NCI-H146 treated with DMSO at 0.1 percent for 48 hours (cell line): ENCODE results near the gene BDKRB2.

Source experiments
- DNase-seq: peaks from one replicate; lab custom pipeline; 2025; ENCODE audit not compliant: unreplicated experiment; lab: John Stamatoyannopoulos, UW

Gene BDKRB2

DNA sequence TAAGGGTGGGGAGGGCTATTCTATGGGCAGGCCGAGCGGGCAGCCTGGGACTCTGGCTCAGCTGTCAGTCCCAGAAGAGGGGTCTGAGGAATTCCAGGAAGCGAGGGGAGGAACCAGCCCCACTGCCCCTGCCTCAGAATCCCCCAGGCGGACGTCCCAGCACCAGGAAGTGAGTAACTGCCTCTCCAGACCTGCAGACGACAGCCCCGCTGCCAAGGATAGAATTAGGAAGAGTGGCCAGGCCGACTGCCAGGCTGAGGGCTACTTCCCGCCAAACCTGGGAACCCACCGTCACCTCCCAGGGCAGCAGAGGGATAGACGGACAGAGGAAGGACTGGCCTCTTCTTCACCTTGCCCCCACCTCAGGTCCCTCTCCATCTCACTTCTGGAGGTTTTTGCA, 6.7 kb upstream of the BDKRB2 start:
- no peak for DNase-seq

DNA sequence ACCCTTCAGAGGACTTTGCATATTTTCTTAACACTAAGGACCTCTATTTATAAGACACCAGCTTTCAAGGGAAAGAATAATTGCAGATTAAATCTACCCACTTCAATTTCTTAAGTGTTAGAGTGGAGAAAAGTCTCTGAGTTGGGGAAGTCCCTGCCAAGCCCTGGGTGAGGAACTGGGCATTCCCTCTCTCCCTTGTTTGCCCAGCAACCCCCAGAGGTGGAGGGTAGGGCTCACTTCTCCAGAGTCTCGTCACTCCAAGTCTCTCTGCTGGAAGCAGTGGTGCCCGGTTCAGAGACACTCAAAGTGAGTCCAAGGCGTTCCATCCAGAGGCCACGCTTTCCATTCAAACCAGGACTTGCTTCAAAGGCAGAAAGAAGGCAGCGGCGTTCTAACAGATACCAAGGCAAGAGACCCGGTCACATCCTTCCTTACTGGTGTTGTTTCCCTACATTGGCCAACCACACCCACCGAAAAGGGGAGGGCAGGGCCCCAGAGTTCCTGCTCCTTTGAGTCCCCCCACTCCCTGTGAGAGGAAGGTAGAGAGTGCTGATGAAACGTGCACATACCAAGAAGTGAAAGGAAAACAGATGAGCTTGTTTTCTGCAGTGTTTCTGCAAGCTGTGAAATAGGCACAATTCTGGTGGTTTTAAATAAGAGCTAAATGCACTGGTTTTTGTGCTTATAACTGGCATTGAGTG, 6.1 kb upstream of the BDKRB2 start:
- no peak for DNase-seq

DNA sequence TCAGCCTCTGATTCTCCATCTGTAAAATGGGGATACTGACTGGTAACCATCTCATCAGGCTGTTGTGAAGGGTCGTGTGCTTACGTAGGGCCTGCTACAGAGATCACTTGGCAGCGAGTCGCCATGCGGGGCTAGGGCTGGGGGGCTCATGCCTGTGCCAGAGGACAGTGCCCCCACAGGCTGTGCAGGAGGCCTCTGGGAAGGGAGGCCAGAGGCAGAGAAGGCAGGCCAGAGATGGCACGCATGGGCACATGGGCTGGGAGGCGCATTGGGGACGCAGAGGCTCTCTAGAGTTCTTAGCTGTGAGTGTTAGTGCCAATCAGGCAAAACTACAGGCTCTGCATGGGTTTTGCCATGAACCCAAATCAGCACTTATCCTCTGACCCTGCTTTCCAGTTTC, 3.5 kb upstream of the BDKRB2 start:
- no peak for DNase-seq

DNA sequence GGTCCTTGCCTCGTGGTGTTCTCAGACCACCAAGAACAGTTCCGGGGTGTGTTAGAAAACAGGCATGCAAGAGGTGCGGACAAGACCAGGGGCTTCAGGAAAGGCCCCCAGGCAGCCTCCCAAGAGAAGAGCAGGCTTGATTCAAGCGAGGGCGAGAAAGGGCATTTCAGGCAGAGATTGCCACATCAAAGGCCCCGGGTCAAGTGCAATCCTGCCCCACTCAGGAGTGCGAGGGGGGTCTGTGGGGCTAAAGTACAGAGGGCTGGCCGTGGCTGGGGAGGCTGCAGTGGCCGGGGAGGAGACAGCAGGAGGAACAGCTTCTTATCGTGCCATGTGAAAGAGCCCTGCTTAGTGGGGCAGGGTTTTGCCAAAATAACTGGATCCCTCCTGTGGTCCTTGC, 2.7 kb upstream of the BDKRB2 start:
- DNase-seq: no peak

DNA sequence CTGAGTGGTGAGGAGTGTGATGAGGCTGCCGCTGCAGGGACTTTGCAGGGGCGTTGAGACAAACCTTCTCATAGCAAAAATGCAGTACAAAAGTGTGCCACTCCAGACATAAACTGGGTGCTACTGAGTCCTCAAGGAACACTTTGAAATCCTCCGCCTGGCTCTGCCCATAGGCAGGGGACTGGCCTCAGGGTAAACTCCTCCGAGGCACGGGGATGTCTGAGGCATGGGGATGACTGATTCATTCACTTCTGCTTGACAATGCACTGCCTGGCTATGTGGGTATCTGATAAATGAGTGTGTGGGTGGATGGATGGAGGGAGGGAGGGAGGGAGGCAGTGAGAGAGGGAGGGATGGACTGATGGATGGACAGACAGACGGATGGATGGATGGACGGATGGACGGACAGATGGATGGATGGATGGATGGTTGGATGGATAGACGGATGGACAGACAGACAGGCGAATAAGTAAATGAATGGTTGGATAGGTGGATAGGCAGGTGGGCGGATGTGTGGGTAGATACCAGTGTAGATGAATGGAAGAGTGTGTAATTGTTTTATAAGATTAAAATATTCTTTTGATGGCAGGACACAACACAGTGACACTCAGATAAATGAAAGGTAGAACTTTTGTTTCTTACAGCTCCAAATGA, 2.1 kb upstream of the BDKRB2 start:
- DNase-seq: no peak

DNA sequence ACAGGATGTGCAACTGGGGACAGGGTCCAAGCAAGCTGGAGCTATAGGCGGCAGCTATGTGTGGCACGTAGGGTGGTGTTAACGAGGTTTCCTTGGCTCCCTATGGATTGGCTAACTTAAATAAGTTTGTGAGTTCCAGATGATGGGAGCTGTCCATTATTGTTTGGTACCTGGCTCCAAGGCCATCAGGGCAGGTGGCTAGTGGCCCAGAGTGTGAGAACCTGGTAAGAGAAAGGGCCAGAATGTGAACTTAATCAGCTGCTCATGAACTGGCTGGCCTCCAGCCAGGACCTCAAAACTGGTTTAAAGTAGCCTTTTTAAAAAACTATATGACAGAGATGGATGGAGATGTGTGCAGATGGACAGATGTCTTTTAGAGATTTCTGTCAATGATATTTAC, 1.5 kb upstream of the BDKRB2 start:
- DNase-seq: no peak

DNA sequence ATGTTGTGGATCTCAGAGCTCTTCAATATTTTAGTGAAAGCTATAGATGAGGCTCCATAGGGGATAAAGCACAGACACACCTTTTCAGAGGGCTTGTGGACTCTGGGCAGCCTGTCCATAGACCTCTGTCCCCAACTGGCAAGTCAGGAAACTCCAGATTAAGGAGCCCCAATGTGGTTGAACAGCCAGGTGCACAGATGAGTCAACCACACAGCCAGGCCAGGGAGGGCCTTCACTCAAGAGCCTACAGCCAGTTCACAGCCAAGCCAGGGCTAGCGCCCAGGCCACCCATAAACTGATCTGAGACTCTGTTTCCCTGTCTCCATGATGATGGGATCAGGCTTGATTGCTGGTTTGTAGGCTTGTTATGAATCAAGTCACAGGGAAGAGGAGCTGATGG, 1.0 kb upstream of the BDKRB2 start:
- DNase-seq: no peak

DNA sequence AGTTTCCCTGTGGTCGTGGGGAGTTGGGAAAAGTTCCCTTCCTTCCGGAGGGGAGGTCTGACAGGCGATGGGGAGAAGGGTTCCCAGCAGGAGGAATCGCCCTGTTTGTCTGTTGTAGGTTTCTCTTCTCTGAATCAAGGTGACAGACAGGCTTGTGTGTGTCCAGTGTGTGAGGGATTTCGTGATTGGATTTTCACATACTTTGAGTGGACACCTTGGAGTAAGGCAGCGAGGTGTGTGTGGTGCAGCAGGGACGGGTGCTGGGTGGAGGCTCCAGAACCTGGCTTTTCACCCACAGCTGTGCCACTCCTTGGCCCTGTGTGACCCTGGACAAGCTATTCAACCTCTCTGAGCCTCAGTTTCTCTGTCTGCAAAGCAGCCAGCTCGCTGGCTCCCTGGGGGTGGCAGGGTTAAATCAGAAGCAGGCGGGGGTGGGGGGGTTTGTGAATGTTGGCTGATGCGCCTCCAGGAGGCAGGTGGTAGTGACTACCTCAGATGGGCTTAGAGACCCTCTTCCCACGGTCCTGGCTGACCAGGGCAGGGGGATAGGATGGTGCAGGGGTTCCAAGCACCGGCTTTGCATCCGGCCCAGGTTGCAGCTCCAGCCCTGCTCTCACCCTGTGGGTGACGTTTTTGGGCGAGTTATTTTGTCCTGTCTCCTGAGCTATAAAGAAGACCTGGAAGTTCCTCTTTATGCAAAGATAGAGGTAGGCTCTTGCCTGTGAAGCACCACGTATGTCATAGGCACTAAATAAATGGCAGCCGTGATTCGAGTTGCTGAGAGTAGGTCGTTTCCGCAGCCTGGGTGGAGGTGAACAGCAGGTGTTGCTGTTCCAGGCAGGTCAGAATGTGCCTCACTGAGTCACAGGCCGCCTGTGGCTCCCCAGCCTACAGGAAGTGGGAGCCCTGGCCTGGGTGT, 679 bp downstream of the BDKRB2 start:
- DNase-seq: no peak

DNA sequence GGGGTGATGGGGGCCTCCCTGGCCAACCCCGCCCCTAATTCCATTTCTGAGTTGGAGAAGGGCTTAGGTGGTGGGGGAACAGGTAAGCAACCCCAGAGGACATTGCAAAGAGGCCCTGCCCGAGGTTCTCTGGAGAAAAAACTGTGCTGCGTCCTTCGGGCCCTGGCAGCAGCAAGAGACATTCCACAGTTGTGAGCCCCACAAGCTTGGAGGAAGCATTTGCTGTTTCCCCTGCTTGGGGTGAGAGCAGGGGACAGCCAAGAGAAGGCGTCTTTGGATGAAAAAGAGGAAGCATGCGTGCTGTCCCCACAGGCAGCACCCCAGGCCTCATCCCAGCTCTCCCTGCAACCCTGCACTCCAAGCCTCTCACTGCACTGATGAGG, 1.3 kb downstream of the BDKRB2 start:
- no peak for DNase-seq

DNA sequence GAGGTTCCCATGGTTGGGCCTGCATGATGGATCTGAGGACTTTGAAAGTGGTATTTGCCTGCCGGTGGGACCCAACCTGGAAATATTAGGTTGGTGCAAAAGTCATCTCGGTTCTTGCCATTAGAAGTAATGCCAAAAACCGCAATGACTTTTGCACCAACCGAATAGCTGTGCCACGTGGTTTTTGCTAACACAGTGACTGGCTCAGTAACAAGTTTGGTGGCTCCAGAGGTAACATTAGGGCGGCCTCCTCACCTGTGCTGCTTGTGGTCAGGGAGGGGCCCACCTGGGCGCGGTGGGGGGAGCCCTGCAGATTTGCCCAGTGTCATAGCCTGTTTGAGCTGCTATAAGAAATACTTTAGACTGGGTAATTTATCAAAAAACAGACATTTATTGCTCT, 1.8 kb downstream of the BDKRB2 start:
- DNase-seq: no peak

DNA sequence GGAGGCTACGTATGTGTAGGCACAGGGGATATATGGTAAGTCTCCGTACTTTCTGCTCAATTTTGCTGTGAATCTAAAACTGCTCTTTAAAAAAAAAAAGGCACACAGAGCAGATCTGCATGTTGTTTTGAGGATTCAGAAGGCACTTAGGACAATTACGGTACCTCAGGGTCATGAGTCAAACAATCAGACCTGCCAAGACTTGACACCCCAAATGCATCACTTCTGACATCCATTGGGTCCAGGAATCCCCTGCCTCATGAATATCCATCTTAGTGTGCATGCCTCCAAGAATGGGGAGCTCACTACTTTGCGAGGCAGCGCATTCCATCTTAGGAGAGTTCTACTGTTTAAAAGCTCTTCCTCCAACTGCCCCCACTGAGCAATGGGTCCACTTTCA, 3.0 kb downstream of the BDKRB2 start:
- DNase-seq: no peak

DNA sequence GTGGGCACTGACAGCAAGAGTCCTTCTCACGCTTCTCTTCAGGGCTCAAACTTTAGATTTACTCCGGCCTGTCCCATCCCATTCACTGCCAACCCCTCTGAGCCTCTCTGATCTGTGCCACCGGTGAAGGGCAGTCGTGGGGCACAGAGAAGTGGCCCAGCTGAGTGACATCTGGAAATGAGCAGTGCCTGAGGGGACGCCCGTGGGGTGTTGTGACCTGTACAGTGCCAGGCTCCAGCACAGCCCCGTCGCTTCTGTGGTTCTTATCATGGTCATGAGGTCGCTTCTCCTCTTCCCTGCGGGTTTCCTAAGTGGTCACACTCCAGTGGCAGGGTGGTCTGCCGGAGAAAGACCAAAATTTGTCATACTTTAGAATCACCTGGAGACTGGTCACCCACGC, 4.1 kb downstream of the BDKRB2 start:
- no peak for DNase-seq

DNA sequence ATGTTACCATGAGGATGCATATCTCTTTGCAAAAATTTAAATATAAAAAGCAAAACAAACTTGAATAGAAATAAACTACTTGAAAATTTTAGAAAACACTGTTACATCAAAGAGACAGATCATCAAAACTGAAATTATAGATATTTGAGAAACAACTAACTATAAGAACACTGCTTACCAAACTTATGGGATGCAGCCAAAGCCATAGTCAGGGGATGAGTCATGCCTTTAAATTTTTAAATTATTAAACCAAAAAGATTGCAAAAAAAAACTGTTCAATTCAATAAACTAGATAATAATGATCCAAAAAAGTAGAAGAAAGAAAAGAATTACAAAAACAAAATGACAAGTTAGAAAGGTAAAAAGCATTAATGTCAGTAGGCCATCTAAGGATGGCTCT, 7.5 kb downstream of the BDKRB2 start:
- no peak for DNase-seq

DNA sequence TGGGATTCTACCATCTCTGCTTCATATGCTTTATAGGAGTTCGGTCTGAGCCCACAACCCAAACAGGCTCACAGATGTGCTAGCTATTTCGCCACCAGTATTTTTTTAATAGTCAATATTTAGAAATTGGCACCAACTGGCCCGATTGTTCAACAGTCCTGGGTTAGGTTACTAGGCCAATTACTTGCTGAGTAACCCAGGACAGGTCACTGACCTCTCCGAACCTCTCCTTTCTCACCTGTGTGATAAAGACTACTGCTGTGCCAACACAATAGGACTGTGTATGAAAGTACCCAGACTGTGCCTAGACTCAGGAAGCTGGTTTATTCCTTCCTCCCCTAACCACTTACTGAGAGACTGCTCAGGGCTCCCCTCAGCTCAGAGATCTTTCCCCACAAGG, 8.3 kb downstream of the BDKRB2 start:
- no peak for DNase-seq

DNA sequence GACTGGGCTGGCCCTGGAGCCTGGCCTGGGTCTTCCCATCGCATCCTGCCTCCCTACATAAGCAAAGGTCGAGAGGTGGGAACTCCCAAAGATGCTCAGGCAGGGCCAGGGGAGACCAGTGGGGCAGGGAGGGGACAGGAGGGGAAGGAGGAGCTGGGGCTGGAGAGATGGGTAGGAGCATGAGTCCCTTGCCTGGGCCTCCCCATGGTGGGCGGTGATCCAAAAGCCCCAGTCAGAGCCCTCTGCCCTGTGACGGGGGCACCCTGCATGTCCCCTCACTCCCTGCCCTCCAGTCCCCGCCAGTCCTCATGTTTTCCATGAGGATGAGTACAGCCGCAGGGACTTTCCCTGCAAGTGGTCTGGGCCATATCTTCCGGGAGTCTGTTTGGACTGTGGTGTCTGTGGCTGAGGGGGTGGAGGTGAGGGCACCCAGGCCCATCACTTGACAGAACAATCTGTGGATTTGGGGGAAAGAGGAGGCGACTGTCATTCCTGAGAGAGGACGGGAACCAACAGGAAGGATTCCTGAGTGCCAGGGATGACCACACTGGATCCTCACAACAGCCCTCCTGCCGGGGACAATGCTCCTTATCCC, 9.3 kb downstream of the BDKRB2 start:
- DNase-seq: no peak

DNA sequence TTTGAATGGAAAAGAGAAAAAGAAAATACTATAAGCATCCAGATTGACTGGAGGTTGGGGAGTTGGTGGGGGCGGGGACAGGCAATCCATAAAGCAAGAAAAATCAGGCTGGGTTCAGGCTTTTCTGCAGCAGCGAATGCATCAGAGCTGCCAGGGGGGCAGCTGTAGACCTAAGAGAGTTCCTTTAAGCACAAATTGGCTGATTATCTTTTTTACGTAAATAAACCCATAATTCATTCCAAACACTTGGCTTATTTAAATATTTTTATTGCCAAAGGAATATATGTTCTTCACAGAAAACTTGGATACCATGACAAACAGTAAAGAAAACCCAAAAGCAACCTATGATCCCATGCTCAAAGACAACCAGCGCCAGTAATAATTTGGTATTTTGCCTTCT, 10.2 kb downstream of the BDKRB2 start:
- no peak for DNase-seq

DNA sequence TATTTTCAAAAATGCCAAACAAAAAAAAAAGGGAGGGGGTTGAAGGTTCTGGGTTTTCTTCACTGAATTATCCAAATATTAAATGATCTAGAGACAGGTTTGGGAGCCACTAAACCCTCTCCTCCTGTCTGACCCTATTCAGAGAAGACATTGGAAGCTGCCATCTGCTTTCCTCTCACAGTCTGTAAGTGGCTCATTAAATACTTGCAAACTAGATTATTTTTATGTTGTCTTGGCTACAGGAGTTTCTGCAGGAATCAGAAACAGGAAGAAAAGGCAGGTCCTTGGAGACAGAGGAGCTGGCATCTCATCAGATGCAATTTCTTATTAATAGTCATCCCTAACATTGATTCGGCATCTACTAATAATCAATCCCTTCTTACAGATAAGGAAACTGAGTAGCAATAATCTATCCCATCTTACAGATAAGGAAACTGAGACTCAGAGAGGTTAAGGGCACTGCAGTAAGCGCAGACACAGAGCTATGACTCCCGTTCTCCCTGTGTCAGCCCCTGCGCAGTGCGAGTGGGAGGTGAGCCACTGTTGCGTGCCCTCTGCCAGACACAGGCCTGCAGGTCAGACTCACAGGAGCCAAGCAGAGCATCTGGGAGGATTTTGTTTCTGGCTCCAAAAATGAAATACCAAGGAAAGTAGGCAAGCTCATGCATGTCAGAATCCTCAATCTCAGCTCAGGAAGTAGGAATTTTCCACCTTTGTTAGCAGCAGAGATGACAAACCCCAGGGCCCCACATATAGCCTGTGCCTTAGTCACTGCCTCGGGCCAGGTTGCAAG, 11.0 kb downstream of the BDKRB2 start:
- DNase-seq: no peak

DNA sequence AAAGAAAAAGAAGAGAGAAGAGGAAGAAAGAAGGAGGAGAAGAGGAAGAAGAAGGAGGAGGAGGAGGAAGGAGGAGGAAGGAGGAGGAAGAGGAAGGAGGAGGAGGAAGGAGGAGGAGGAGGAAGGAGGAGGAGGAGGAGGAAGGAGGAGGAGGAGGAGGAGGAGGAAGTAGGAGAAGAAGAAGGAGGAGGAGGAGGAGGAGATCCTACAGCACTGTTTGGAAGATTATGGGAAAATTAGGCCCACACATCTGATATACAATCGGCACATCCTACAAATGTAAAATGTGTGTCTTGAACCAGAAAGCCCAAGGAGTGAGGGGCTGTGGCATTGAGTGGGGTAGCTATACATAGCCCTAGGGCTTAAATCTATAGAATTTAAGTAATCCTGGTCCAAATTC, 12.0 kb downstream of the BDKRB2 start:
- DNase-seq: no peak

DNA sequence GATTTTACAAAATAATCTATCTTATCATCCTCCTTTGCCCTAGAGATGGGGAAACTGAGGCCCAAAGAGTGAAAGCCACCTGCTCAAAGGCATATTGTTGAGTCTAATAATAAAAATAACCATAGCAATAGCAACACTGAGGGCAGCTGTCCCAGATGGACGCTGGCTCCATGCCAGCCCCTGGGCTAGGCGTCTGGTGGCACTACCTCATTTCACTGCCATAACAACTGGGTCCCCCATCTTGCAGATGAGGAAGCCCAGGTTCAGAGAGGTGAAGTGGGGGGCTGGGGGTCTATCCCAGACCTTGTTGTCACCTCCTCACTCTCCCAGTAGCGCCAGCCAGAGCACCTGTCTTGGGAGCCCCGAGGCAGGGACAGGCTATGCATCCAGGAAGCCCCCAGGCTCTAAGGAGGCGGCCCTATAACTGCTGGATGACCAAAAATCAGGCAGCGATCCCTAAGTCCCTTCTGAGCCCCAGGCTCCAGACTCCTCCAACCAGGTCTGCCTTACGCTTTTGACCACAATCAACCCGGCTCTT, 12.8 kb downstream of the BDKRB2 start:
- no peak for DNase-seq

DNA sequence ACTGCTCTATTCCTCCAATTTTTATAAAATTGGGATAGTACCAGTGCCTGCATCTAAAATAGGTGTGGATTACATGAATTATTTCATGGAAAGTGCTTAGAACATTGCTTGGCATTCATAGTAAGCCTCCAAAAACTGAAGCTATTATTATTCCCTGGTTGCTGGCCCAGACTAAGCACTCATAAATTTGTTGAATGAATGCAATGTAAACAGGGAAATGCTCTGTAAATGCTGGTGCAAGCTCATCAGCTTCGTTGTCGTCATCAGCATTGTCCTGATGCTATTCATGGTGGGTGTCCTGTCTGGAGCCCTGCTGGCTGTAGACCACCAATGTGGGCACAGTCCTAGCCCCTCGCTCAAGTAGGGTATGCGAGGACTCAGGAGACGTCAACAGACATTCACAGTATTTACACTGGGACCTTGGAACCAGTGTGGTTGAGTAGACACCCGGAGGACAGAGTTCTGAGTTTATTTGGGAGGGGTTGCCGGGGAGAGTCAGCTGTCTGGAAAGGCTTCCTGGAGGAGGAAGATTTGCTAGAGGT, 16.5 kb downstream of the BDKRB2 start:
- DNase-seq: no peak
